Nephron progenitor cell (in vitro differentiated cells): ENCODE measurements around the gene SEMA3F.
A peak's percentile ranks its signal among the peaks of the same experiment; 100 is the strongest.

Experiments used
- DNase-seq: peaks from one replicate; pipeline ENCODE4 v3.0.0; 2021
- H3K27ac Mint-ChIP-seq: 2 replicates; pipeline ENCODE4 v1.8.0; 2021; ENCODE audit warnings: mild to moderate bottlenecking, moderate library complexity, mixed read lengths
- H3K27me3 Mint-ChIP-seq: 2 replicates; pipeline ENCODE4 v1.8.0; 2021; ENCODE audit warnings: mild to moderate bottlenecking, low read depth, mixed read lengths; ENCODE audit not compliant: poor library complexity
- H3K36me3 Mint-ChIP-seq: 2 replicates; pipeline ENCODE4 v1.8.0; 2021; ENCODE audit warnings: low read depth, mixed read lengths
- H3K4me1 Mint-ChIP-seq: 2 replicates; pipeline ENCODE4 v1.8.0; 2021; ENCODE audit warnings: mixed read lengths
- H3K4me3 Mint-ChIP-seq: 2 replicates; pipeline ENCODE4 v1.8.0; 2021; ENCODE audit warnings: mild to moderate bottlenecking, moderate library complexity, mixed read lengths
- H3K9me3 Mint-ChIP-seq: 2 replicates; pipeline ENCODE4 v1.8.0; 2021; ENCODE audit warnings: mild to moderate bottlenecking, moderate library complexity, mixed read lengths
- TF ChIP-seq, protein P1 (sequence below): fragments of 200-600 bp; sonication (generic); IDR thresholded peaks from 2 replicates; pipeline ENCODE4 v1.5.0; 2021; ENCODE audit warnings: antibody characterized with exemption

Gene SEMA3F

DNA sequence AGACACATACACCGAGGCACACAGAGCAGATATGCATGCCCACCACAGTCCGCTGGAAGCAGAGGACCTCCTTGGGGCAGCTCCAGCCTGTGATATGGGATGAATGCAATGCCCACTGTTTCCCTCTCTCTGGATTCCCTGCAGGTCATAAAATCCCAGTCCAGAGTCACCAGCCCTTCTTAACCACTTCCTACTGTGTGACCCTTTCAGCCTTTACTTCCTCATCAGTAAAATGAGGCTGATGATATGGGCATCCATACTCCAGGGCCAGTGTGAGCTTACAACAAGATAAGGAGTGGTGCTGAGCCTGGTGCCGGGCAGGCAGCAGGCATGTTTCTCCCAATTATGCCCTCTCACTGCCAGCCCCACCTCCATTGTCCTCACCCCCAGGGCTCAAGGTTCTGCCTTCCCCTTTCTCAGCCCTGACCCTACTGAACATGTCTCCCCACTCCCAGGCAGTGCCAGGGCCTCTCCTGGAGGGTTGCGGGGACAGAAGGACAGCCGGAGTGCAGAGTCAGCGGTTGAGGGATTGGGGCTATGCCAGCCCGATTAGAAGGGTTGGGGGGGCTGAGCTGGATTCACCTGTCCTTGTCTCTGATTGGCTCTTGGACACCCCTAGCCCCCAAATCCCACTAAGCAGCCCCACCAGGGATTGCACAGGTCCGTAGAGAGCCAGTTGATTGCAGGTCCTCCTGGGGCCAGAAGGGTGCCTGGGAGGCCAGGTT, 36.0 kb downstream of the SEMA3F start, which contains the start of gene GNAT1:
TSS of gene GNAT1 (plus strand) at position 675 of the 725 bp plus-strand sequence. CDS start 116 bp downstream, outside the sequence.
- no peak for DNase-seq
- H3K27ac Mint-ChIP-seq, result no peak within 1 kb of the TSS
- TF ChIP-seq, protein P1, sequence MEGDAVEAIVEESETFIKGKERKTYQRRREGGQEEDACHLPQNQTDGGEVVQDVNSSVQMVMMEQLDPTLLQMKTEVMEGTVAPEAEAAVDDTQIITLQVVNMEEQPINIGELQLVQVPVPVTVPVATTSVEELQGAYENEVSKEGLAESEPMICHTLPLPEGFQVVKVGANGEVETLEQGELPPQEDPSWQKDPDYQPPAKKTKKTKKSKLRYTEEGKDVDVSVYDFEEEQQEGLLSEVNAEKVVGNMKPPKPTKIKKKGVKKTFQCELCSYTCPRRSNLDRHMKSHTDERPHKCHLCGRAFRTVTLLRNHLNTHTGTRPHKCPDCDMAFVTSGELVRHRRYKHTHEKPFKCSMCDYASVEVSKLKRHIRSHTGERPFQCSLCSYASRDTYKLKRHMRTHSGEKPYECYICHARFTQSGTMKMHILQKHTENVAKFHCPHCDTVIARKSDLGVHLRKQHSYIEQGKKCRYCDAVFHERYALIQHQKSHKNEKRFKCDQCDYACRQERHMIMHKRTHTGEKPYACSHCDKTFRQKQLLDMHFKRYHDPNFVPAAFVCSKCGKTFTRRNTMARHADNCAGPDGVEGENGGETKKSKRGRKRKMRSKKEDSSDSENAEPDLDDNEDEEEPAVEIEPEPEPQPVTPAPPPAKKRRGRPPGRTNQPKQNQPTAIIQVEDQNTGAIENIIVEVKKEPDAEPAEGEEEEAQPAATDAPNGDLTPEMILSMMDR, result no peak
- H3K27me3 Mint-ChIP-seq, result peaks cover 11% of the 10 kb centered on the region
- H3K4me1 Mint-ChIP-seq, result peaks cover 26% of the 10 kb centered on the region
- H3K36me3 Mint-ChIP-seq, result no peaks in the 10 kb centered on the region
- H3K4me3 Mint-ChIP-seq, result no peak within 1 kb of the TSS
- H3K9me3 Mint-ChIP-seq, result no peaks in the 10 kb centered on the region

DNA sequence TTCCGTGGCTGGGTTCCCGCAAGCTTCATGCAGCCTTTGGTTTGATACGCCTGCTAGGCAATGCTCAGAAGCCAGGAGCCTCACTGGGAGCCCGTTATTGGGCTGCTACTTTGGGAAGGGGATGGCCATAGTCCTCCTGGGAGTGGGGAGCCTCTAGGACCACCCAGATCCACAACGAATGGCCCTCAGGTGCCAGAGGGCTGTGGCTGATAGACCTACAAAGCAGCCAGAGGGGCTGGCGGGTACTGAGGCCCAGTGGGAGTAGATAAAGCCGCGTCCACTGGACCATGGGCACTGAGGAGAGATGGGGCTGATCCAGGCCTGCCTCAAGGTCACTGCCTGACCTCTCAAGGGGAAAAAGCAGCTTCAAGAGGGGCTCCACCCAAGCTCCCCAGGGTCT, 37.0 kb downstream of the SEMA3F start:
- H3K4me3 Mint-ChIP-seq, result no peak overlapping the region
- H3K9me3 Mint-ChIP-seq, result no peaks in the 10 kb centered on the region
- peaks cover 15% of the 10 kb centered on the region for H3K27me3 Mint-ChIP-seq
- H3K4me1 Mint-ChIP-seq, result peaks cover 26% of the 10 kb centered on the region
- no peak overlapping the region for H3K27ac Mint-ChIP-seq
- no peak for DNase-seq
- H3K36me3 Mint-ChIP-seq, result no peaks in the 10 kb centered on the region
- TF ChIP-seq, protein P1, result no peak

DNA sequence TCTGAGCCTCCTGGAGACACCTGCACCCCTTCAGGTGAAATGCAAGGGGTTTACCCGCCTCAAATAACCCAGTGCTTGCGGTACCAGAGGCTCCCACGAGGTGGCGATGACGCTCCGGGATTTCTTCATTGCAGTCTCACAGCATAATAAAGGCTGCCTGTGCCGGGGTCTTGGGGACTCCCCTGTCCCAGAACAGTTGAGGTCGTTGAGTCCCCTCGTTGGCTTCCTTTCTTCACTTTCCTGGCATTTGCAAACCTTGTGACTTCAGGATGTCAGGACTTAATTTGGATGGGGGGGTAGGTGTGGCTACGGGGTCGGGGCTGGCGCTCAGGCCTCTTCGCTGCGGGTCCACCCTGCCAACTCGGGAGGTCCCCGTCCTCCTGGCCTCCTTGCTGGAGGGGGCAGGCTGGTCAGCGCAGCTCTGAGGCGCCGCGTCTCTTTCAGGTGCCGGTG, 37.6 kb downstream of the SEMA3F start:
- Mint-ChIP-seq H3K27me3 (peaks cover 15% of the 10 kb centered on the region), H3K4me1 (peaks cover 26% of the 10 kb centered on the region), H3K9me3 (no peaks in the 10 kb centered on the region), H3K4me3 (no peak overlapping the region), H3K36me3 (no peaks in the 10 kb centered on the region), H3K27ac (no peak overlapping the region)
- TF ChIP-seq, protein P1, result peak; percentile 83
- DNase-seq, result peak; percentile 90

DNA sequence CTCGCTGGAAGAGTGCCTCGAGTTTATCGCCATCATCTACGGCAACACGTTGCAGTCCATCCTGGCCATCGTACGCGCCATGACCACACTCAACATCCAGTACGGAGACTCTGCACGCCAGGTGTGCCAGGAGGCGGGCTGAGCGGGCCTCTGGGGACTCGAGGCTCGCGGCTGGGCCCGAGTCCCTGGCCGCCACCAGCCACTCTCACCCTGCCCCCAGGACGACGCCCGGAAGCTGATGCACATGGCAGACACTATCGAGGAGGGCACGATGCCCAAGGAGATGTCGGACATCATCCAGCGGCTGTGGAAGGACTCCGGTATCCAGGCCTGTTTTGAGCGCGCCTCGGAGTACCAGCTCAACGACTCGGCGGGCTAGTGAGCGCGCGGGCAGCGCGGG, 38.2 kb downstream of the SEMA3F start:
- TF ChIP-seq, protein P1, result no peak
- H3K27ac Mint-ChIP-seq, result no peak overlapping the region
- H3K27me3 Mint-ChIP-seq, result peaks cover 15% of the 10 kb centered on the region
- no peaks in the 10 kb centered on the region for H3K9me3 Mint-ChIP-seq
- H3K4me1 Mint-ChIP-seq, result peaks cover 23% of the 10 kb centered on the region
- no peak overlapping the region for H3K4me3 Mint-ChIP-seq
- no peaks in the 10 kb centered on the region for H3K36me3 Mint-ChIP-seq
- no peak for DNase-seq

DNA sequence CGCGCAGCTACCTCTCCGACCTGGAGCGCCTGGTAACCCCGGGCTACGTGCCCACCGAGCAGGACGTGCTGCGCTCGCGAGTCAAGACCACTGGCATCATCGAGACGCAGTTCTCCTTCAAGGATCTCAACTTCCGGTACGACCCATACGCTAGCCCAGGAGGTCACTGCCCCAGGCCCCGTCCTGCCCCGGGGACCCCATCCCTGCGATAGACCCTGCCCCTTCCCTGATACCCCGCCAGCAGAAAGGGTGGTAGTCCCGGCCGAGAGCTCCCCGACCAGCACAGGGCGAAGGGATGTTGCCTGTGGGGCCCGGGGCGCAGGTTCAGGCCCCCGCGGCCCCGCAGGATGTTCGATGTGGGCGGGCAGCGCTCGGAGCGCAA, 38.6 kb downstream of the SEMA3F start:
- Mint-ChIP-seq H3K4me3 (no peak overlapping the region), H3K36me3 (no peaks in the 10 kb centered on the region)
- no peak for DNase-seq

More for the DNA sequence above, 38.6 kb downstream of the SEMA3F start:
- TF ChIP-seq, protein P1, result no peak
- no peaks in the 10 kb centered on the region for H3K9me3 Mint-ChIP-seq
- no peak overlapping the region for H3K27ac Mint-ChIP-seq
- H3K4me1 Mint-ChIP-seq, result peaks cover 21% of the 10 kb centered on the region
- H3K27me3 Mint-ChIP-seq, result peaks cover 15% of the 10 kb centered on the region
